COLO829 (cell line): Measurements from ENCODE around the gene MALRD1.

Experiments used
- DNase-seq: peaks from one replicate; pipeline ENCODE4 v3.0.0; 2012; ENCODE audit warnings: low spot score

MALRD1 gene

DNA sequence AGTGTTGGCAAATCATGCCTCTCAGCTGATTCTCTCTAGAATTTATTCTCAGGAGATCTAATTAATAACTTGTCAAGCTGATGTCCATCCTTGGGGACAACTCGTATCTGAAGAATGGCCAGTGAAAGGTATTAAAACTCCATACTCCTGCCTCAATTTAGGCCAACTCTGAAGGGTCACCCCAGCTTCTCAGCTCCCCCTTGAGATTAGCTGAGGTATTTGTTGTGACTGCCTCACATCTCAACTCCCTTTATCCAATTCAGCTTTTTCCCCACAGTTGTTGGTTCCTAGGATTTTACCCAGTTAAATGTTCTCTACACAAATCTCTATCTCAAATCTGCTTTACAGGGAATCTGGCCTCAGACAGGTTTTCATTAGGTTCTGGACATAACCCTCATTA lies 182.4 kb downstream of the MALRD1 start:
- no peak for DNase-seq

DNA sequence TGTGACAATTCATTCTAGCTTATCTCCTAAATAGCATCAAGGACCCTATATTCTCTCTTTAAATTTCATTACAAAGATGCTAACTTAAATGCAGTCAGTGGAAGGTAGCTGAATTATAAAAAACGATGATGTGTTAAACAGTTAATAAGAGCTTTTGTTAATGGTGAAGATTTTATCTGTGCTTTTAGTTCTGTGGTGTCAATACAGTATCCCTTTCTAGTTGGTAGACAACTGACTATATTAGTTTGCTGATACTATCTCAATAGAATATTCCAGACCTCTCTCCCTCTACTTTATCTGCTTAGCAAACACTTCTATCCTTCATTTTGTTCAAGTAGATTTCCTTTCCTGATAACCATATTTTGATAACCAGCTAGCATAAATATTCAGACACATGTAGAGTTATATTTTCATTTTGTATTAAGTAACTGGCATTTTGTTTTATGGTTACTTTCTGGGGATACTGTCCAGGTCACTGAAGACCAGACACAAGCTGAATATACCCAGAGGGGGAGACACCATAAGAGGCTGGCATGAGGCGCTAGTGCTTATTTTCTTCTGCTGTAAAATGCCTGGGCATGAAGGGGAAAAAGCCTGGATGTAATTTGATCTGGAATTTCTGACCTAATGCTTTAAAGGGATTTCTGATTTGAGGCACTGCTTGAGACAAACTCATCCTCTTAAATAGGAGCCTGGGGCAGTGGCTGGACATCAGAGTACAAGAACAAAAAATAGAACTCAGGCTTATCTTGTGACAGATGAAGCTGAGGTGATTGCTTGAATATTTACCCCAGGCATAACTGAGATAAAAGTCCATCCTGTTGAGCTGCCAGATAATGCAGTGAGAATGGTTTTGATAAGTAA lies 197.5 kb downstream of the MALRD1 start:
- no peak for DNase-seq

DNA sequence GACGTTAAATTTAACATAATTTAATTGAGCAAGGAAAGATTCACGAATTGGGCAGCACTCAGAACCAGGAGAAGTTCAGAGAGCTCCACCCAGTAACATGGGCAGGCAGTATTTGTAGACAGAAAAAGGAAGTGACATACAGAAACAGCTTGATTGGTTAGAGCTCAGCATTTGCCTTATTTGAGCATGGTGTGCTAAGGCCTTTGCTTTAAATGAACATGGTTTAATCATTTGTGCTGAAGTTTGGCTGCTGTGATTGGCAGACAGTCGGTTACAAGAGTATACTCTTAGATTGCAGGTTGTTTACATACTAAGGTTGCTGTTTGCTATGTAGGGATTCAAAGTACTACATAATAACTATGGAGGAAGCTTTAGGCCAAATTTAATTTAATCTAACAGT lies 199.2 kb downstream of the MALRD1 start:
- no peak for DNase-seq

DNA sequence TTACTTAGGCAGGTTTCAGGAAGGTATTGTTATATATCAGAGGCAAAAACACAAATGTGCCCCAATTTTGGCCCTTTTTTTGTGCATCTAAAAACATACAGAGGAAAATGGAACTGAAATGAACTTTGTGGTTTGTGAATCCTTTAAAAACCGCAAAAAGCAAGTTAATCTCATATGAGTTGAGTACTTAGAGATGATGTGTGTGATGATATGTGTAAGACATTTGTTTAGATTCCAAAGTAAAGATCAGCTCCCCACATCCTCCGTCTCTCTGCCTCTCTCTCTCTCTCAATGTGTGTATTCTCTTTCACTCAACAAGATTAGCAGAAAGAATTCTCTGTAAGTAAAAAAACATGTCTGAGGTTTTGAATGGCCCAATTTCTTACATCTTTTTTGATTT lies 201.9 kb downstream of the MALRD1 start:
- no peak for DNase-seq

DNA sequence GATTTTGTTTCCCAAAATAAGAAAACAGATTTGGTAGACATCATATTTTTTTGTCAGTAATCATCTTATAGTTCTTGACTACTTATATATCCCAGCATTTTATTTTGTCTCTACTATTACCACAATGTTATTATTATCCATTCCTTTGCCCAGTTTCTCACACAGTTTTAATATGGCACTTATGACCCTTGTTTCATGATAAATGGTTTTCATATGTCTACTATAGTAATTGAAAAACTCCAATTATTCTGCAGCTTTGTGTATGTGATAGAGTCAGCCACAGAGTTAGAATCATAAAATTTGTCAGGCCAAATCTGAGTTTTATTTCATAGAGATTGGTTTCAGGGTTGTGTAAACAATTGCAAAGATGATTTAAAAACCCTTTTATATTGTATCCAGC lies 203.9 kb downstream of the MALRD1 start:
- no peak for DNase-seq

DNA sequence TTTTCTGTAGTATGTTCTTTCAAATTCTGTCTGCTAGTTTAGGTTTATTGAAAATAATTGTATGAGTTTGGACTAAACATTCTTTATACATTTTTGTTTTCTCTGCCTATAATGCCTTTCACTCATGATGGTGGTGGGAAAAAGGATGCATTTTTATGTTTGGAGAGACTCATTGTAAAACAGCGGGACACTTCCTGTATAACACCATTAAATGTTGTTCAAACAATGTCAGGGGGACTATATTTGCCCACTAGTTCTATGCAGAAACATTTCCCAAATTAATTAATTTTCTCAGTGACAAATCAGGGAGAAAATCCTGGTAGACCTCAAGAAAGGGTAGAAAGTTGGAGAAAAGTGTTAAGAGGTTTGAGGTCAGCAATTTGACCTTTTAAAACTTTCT lies 207.7 kb downstream of the MALRD1 start:
- no peak for DNase-seq

DNA sequence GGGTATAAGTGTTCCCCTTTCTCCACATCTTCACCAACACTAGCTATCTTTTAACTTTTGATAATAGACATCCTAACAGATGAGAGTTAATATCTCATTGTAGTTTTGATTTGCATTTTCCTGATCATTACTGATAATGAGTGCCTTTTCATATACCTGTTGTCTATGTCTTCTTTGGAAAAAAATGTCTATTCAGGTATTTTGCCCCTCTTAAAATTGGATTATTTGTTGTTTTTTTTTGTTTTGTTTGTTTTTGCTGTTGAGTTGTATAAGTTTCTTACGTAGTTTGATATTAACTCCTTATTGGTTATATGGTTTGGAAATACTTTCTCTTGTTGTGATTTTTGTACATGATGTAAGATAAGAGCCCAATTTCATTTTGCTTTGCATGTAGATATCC lies 214.7 kb downstream of the MALRD1 start:
- no peak for DNase-seq

DNA sequence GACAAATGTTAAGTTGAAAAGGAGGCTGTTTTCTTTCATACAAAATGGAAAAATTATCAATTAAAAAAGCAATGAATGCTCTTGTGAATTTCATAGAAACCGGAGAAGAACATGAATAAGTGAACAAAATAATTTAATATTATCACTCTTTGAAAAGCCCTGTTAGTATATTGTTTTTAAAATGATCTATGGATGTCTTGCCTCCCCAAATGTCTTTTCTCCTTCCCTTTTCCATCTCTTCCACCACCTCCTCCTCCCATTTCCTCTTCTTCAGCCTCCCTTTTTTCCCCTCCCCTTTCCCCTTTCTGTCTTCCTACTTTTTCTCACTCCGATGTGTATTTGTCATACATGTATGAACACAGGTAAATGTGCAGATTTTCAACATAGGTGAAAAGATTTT lies 234.7 kb downstream of the MALRD1 start:
- no peak for DNase-seq

DNA sequence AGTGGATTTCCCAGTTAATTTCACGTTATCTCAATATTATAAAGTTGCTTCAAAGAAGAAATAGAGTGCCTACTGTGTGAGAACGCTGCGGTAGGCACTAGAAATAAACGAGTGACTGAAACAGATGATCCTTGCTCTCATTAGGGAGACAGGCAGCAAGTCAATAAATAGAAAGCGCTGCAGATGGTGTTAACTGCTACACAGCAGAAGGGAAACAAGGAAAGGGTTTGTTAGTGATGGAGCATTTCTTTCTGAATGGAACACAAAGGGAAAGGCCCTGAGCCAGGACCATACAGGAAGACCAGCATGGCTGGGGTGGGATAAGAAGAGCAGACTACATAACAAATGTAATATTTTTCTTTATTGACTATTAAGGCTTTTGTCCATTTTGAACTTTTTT lies 235.2 kb downstream of the MALRD1 start:
- no peak for DNase-seq

DNA sequence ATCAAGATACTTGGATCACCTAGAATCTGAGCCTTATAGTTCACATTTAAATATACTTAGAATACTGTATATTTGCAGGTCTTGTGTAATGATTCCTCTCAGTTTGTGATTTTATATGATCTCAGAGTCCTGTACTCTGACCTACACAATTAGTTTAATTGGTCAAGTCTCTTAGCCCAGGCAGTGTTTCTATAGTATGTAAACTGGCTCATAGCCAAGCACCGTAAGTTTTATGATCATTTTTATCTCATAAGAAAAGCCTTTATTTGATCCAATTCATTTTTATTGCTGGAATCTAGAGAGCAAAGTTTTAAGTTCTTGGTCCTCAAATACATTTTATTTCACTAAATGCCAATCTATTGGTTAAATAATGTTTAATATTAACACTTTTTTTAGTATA lies 242.2 kb downstream of the MALRD1 start:
- DNase-seq: no peak

DNA sequence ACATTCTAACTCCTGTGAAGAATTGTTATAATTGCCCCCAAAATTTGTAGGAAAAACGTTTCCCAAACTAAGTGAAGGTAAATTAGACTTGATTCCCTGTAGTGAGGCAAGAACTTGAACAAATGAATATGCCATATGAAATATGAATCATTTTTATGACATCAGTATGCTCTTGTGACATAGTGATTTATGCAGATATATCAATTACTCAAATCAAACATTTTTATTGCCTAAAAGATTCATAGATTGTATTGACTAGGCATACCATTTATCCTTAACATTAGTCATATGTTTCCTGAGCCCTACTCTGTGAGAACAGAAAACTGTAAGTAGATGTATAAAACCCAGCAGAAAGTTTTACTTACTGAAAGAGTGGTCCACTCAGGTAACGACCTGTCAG lies 245.6 kb downstream of the MALRD1 start:
- DNase-seq: no peak

DNA sequence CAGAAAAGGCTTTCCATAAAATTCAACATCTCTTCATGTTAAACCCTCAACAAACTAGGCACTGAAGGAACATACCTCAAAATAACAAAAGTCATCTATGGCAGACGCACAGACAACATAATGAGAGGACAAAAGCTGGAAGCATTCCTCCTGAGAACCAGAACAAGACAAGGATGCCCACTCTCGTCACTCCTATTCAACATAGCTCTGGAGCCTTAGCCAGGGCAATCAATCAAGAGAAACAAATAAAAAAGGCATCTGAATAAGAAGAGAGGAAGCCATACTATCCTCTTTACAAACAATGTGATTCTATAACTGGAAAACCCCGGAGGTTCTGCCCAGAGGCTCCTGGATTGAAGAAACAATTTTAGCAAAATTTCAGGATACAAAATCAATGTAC lies 251.0 kb downstream of the MALRD1 start:
- DNase-seq: no peak

DNA sequence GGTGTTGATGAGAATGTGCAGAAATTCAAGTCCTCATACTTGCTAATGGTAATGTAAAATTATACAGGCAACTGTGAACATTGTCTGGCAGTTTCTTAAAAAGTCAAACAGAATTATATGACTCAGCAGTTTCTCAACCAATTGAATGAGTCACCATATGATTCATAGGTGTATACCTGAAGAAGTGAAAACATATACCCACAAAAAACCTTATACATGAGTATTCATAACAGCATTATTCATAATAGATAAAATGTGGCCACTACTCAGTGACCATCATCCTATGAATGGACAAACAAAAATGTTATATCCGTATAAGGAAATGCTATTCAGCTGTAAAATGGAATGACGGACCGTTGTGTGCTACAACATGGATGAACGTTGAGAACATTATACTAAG lies 253.5 kb downstream of the MALRD1 start:
- no peak for DNase-seq

DNA sequence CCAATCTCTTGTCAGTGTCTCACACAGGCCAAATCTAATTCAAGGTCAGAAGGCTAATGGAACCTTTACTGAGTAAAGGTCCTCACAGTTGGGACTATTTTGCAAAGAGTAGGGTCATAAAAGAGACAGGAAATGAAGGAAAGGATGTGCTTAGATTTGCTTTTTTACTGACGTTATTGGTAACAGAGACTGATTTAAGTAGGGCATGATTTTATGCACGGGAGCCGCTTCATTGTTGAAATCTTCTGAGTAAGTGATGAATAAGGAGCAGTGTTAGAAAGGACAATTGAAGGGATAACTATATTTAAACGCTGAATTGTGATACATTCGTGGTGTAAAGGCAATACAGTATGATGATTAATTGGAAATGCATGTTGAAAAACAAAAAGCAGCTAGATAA lies 261.5 kb downstream of the MALRD1 start:
- DNase-seq: no peak

DNA sequence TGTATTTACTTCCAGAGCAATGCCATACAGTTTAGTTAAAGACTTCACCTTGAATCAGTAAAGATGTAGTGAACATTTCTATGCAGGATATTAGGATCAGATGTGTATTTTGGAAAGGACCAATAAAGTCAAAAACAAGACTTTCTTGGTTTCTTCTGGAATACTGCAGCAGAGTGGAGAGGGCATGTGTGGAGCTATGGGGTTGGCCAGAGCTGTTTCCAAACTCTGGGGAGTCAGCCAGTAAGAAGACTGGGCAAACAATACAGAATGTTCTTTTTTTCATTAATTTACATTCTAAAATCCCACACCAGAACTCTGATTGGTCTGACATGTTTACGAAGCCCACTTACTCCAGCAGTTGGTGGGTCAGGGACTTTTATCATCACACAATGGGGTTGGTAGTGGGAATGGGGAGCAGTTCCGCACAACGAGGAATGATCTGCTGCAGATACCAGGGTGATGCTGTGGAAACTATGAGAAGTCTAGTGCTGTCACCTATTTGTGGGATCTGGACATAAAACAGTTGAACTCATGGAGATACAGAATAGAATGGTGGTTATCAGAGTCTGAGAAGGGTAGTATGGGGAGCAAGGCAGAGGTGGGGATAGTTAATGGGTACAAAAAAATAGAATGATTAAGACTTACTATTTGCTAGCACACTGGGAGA lies 267.7 kb downstream of the MALRD1 start:
- no peak for DNase-seq

DNA sequence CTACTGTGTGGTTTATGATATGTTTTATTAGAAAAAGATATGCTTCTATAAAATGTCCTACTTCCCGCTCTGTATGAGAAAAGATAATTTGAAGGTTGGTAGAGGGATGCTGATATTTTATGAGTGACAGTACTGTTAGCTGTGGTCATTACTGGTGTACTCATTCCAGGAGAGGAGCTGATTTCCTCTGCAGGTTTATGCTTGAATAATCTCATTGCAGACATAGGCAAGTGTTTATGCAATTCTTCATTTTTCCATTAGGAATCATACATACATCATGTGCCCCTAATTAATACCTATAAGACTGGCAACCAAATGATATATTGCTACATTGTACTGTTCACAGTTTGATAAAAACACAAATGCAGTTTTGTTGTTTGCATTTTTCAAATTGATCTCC lies 269.4 kb downstream of the MALRD1 start:
- DNase-seq: no peak

DNA sequence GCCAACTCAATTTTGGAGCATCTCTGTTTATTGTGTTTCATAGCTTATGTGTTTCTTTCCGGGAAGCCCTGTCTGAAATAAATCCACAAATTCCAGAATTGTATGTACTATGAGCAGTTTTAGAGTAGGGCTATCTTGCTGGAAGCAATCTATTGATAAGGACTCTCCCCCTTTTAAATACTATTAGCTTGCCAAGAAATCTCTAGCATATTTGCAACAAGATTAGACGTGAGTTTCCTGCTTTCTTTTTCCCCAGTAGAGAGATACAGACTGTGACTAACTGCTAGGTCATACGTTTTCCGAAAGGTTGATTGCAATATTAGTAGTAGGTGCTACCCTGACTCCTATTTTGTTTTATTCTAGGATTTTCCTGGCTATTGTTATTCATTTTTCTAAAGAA lies 277.0 kb downstream of the MALRD1 start:
- no peak for DNase-seq

DNA sequence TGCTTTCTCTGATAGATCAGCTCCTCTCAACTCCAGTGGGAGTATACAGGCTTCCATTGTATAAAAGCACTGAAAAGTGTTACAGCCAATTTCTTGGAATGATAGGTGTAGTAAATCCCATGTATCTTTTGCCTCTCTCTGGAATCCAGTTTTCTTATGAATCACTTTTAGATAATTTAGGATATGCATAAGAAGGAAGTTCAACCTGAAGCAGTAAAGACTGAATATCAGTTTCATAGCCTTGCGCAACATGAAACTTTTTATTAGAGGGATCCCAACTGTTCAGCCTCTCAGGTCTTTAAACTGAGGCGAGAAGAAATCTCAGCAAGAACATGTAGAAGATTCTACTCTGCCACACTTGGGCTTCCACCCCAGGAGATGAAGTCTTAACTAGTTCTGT lies 280.0 kb downstream of the MALRD1 start:
- no peak for DNase-seq

DNA sequence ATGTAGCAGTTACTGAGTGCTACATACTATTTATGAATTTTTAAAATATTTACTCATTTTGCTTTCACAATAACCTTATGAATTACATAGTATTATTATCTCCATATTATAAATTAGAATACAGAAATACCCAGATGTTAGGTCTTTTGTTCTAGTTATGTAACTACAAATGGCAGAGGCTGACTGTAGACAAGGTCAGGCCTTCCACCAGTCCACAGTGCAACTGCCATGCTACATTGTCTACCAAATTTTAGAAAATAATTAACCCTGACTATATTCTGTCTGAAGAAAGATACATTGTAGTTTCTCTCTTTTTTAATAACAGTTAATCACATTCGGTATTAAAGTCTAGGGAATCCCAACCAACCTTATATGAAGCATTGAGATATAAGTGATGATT lies 280.9 kb downstream of the MALRD1 start:
- no peak for DNase-seq

DNA sequence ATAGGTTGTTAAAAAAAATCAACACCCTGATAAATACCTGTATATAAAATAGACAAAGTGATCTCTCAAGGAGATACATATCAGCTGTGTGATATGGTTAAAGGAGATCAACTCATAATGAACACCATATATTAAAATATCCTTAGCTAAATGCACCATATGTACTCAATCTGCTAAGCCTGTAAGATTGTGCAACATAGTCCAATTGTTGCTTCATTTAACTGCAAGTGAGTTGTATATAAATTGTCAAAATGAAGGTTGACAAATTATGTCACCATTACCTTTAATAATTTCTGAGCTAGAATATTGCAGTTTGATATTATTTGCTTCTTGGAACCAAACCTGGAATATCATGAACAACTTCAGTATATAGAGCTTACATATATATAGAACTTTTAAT lies 283.7 kb downstream of the MALRD1 start:
- DNase-seq: no peak

DNA sequence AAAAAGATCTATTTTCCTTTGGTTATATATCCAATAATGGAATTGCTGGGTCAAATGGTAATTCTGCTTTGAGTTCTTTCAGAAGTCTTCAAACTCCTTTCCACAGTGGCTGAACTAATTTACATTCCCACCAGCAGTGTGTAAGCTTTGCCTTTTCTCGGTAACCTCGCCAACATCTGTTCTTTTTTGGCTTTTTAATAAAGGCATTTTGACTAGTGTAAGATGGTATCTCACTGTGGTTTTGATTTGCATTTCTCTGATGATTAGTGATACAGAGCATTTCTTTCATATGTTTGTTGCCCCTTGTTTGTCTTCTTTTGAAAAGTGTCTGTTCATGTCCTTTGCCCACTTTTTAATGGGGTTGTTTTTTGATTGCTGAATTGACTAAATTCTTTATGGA lies 285.0 kb downstream of the MALRD1 start:
- no peak for DNase-seq

DNA sequence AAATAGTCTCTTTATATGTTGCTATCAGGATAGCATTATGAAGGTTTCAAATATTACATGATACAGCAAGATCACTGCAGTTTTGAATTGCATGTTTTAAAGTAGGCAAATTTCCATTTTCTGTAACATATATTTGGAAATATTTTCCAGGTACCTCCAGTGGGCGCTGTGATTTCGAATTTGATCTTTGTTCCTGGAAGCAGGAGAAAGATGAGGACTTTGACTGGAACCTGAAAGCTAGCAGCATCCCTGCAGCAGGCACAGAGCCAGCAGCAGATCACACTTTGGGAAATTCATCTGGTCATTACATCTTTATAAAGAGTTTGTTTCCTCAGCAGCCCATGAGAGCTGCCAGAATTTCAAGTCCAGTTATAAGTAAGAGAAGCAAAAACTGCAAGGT lies 299.0 kb downstream of the MALRD1 start:
- no peak for DNase-seq

DNA sequence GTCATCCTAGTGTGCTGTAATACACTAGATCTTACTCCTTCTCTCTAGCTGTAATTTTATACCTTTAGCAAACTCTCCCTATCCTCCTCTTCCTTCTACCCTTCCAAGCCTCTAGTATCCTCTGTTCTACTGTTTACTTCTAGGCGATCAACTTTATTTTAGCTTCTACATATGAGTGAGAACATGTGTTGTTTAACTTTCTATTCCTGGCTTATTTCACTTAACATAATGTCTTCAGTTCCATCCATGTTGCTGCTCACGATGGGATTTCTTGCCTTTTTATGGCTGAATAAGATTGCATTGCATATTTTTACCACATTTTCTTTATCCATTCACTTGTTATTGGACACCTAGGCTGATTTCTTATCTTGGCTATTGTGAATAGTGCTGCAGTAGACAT lies 318.6 kb downstream of the MALRD1 start:
- DNase-seq: no peak

DNA sequence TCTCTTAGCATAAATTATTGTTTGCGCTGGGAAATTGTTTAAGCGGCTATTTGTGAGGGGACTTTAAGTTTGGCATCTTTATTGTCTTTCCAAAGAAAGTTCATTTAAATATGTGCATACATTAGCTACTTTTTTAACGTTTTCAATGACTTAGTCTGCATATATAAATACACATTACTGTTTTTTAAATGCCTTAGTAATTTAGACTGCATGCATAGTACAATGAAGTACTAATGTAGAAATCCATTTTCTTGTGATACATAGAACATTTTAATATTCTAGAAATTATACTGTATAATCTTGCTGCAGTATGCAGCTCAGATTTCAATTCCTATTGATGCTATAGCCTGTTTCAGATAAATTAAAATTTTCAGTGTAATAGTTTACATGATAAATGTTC lies 325.4 kb downstream of the MALRD1 start:
- DNase-seq: no peak
